ENCODE data around the gene C11orf16.
A peak's percentile ranks its signal among the peaks of the same experiment; 100 is the strongest.
"Not testable (repeated sequence)": the region's sequence is repeated elsewhere in the genome, so short reads cannot be mapped to it uniquely, and the experiment has no call there.

C11orf16 gene

DNA sequence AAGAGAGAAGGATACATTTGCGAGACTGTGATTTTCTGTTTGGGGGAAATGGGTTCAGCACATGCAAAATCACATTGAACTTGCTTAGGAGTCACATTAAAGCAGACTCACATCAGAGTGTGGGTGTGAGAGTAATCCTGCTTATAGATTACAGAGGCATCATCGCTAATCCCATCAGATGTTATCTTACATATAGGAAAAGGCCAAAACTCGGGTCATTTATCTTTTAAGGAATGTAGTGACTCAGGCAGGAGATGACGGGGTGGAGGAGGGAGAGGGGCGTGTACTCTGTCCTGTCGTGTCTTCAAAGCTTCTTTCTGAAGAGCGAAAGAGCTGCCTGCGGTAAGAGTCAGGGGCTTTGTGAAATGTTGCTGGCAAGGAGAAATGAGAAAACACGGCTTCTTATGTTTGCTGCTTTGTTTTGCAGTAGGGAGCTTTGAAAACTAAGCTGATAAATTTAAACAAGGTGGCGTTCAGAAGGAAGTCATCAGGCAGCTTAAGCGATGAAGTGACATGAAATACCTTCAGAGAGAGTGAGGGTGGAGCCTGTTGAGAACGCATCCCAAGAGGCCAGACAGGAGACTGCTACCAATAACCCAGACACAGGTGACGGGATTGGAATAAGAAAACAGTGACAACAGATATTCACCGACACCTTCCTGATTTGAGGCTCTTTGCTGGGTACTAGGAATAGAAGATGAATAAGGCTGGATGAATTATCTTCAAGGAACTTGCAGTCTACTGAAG, 2.2 kb upstream of the C11orf16 start:
- DNase-seq = no peak

DNA sequence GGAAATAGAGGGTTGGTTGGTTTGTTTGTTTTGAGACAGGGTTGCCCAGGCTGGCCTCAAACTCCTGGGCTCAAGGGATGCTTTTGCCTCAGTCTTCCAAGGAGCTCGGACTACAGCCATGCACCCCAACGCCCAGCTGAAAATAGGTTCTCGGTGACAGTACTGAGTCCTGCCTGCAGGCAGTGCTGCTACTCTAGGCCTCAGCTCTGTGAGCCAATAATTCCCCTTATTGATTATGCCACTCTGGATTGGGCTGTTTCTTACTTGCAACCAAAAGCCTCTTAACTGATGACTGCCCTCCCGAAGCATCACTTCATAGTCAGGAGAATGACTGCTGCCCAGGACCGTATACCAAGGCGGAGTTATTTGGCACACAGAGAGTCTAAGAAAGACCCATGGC, 1.2 kb upstream of the C11orf16 start:
- no peak for DNase-seq

DNA sequence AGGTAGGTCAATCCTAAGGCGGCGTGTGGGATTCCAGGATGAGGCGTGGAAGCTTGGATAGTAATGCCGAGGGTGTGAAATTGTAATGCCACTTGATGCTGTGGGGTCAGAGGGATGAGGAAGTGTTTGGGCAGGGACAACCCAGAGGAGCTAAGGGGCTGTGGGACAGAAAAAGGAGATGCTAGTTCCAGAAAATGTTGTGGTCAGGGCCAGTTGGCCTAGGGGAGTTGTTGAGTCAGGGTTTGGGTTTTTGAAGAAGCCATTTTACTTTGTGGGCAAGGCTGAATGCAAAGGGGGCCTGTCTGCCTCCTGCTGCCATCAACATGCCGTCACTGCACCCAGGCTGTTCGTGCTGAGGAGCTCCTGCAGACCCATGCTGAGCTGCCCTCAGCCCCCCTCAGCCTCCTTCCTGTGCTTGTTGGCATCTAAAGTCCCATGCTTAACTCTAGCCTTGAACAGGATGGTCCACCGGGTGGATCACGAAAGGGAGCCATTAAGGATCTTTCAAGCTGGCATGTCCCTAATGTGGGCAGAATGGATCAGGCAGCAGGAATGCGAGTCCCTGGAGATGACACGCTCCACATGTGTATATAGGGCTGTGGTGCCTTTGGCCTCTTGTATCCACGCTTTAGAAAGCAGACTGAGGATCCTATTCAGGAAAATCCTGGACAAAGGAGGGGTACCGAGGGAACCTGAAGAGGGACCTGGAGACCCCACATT, 2.1 kb downstream of the C11orf16 start:
- no peak for DNase-seq

DNA sequence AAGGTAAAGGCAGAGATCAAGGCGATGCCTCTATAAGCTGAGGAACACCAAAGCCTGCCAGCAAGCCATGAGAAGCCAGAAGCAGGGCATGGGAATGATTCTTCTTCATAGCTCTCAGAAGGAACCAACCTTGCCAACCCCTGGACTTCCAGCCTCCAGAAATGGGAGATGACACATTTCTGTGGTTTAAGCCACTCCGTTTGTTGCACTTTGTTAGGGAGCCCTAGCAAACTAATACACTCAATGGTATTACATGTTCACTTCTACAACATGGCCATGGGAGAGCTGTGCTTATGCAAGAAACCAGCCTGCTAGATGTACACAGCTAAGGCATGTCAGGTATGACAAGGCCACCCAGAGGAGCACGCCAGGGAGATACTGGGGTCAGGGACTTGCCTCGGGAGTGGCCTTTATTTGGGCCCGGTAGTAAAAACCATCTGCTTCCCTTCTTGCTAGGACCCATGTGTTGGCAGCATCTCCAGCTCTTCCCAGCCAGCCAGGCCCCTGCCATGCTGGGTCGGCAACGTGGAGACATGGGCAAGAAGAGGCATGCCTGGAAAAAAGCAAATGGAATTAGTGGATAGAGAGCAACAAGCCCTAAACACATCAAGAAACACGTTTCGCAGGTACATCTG, 3.6 kb downstream of the C11orf16 start:
- DNase-seq = no peak

DNA sequence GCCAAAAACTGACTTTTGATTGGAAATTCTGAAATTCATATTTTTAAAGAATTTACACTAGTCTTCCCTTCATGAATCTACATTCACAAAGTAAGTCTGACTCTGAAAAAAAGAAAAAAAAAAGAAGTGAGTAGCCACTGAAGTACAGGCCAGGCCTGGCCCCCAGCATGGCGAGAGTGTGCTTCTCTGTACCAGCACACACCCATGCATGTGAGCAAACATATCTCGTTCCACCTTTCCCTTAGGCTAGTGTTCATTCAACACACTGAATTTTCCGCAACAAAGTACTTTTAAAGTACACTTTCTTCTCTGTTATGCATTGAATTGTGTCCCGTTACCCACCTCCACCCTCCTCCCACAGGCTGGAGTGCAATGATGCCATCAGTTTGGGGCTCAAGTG, 4.5 kb downstream of the C11orf16 start:
- no peak for DNase-seq

DNA sequence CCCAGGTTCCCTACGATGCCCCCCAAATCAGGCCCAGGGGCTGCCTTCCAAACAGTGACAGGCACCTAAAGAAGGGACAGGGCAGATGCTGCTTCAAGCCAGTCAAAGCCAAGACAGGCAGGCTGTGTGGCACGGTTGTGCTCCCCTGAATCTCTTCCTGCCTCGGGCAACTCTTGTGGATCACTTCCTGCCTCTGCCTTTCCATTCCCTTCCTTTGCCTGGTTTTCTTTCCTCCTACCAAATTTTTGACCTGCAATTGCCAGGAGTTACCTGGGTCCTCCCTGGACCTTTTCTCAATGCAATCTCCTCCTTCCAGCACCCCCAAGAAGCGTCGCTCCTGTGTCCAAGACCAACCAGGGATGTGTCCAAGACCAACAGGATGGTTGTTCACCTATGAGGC, 5.5 kb downstream of the C11orf16 start:
- DNase-seq = no peak

DNA sequence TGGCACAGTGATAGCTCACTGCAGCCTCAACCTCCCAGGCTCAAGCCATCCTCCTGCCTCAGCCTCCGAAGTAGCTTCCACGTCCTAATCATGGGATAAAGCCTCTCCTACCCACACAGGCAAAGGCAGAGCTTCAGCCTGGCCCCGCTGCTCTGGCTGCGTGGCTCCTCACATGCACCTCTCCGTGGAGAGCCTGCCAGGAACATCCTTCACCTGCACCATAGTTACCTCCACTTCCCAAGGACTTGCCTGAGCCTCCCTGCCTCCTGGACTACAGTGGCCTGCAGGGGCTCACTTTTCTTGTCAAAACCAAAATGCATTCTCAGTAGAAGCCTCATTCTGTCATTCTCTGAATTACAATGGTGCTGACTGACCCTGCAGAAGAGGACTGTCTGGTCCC, 6.5 kb downstream of the C11orf16 start:
- no peak for DNase-seq

DNA sequence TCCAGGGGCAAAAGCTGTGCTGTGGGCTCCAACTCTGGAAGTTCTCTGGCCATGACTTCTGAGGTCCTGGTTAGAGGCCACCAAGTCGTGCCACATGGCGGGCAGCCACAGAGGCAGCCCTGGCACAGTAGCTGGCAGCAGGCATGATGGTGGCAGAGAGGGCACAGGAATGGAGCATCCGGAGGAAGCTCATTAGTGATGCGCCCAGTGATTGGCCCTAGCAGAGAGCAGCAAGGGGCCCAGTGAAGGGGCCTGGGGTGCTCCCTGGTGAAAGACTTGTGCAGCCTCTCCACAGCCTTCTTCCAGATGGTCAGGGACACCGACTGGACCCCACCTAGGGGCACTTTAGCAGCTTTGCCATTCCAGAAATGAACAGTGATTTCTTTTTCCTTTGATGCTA, 7.0 kb downstream of the C11orf16 start:
- no peak for DNase-seq

DNA sequence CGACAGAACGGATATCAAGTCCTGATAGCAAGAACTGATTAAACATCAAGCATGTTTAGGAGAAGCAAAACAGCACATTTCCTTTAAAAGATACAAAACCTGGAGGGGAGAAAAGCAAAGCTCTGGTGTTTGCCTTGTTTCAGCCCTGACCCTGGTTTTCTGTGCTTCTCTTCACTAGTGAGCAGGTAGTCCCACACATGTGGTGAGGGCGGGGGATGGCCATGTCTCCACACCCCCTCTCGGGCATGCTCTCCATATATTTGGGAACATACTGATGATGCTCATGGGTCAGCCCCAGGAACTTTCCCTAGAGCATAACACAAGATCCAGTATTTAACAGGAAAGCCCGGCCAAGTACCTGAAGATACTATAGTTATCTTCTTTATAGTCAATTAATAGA, 10.1 kb downstream of the C11orf16 start:
- DNase-seq = no peak

DNA sequence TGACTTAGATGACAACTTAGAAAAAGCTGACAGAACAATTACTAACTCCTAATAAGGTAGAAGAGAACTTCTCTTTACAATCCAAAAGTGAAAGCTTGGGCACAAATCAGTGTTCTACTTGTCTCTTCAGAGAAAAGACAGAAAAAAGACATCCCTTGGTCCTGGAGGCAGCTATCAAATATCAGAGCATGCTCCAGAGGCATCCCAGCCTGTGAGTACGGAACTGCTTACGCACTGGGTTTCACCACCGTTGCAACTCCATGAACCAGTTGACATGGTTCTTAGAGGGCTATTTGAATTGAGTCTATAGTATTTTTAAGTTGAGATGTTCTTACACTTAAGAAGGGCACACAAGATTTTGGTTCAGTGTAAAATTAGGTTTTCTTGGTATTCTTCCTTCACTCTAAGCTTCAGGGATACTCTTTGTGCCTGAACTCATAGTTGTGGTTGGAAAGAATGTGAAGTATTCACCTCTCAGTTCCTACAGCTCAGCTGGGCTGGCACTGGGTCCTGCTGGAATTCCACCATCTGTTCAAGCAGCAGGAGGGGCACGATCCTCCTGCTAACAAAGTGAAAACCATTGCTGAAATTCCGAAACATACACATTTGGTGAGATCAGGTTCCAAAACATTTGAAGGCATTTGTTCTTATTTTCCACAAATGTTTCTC, 15.5 kb downstream of the C11orf16 start:
- no peak for DNase-seq

DNA sequence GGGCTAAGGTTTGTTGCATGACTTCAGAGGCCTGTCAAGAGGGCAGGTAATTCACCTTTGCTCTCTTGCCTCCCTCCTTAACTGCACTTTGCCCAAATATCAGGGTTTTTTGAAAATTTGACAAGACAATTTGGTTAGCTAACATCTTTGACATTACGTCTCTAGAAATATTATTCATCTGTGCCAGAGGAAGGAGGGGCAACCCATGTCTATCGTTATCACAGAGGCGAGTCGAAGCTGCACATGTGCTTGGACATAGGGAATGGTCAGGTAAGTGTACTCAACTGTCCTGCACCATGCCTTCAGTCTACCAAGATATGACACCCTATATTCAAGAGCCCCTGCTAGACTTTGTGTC, 18.1 kb downstream of the C11orf16 start:
- DNase-seq = no peak

DNA sequence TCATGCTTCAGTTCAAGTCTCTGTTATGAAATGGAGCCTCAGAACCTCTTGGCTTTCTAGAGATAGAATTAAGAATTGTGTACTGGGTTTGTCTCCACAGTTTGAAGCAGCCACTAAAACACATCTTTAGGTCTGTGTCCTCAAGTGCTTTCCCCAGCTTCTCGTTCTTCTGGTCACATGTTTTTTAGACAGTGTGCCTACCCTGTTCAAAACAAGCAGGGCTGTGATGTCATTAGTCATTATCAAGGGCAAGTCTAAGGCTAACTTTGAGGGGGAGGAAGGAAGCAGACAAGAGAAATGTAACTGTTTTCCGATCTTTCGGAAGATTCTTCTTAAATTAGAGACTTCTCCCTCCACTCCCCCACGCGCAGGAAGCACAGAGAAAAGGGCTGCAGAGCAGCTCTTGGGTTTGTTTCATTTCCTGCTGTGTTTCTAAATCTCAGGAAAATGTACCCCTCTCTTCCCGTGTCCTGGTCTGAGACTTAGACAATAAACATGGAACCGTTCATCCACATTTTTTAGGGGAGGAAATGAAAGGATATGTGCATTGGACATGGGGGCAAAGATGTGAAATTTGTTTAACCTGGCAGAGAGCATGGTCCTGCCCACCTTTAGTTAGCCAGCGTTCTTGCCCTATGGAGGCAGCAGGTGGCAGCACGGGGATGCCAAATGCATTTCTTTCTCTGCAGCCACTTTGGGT, 18.6 kb downstream of the C11orf16 start:
- DNase-seq = peak; percentile 24

DNA sequence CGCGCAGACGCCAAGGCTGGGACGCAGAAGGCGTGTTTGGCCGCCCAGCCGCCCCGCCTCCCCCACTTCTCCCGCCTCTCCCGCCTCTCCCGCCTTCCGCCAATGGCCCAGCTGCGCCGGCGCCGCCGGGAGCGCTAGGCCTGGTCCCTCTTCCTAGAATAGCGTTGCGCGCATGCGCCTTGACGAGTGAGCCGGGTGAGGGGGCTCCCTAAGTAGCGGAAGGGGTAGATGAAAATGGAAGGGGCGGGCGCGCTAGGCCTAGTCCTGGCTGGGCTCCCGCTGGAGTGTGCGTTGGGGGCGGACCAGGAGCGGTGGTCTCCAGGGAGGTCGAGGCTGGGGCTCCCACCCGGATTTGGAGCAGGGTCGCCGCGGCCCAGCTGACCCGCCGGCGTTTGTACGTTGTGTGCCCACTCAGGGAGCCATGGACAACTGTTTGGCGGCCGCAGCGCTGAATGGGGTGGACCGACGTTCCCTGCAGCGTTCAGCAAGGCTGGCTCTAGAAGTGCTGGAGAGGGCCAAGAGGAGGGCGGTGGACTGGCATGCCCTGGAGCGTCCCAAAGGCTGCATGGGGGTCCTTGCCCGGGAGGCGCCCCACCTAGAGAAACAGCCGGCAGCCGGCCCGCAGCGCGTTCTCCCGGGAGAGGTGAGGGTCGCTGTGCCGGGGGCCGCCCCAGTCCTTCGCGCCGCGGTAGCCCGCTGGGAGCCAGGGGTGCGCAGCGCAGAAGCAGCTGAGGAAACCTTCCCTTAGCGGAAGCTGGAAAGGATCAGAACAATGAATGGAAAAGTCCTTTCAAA, 21.5 kb downstream of the C11orf16 start, which contains the start of gene AKIP1:
AKIP1 (plus strand) TSS at position 161 of the 795 bp plus-strand sequence; CDS start at position 422, 261 bp downstream.
- DNase-seq = peak; percentile 58

DNA sequence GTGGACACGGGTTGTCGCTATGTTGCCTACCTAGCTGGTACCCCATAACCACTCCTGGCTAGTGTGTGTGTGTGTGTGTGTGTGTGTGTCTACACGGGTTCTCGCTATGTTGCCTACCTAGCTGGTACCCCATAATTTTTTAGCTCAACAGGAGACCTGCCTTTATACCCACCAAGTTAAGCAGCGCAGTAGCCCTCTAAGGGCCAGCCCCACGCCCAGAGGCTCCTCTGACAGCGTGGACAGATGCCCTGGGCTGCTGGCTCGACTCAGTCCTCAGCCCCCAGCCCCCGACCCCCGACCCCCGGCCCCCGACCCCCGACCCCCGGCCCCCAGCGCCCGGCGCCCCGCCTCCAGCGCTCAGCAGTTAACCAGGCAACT, 22.1 kb downstream of the C11orf16 start:
- DNase-seq = no peak

DNA sequence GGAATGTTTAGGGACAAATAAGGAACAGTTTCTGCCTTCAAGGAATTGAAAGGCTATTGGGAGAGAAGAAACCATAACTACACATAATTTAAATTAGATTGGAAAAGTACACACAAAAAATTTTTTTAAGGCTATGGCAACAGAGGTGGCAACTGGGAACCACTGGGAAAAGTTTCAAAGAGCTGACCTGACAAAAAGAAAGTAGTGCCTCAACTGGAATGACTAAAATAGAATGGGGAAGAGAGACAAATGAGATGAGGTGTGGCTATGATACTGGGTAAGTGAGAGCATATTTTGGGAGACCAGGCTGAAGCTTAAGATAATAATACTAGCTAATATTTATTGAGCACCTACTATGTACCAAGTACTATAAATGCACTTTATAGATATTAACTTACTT, 24.6 kb downstream of the C11orf16 start:
- DNase-seq = no peak

DNA sequence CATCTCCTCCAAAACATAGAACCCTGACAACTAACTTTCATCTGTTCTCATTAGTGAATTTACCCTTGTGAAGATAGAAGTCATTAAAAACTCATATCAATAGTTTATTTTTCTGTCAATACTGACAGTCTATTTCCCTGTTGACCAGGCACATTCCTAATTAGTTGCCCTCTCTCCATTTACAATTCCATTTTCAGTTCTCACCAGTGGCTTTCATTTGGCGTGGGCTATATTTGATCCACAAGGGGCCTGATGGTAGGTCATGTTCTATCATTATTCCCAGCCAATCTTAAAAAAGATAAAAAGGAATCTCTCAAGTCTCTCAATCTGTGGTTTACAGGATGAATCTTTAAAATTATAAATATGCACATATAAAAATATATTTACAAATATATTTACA, 25.6 kb downstream of the C11orf16 start:
- DNase-seq = no peak

DNA sequence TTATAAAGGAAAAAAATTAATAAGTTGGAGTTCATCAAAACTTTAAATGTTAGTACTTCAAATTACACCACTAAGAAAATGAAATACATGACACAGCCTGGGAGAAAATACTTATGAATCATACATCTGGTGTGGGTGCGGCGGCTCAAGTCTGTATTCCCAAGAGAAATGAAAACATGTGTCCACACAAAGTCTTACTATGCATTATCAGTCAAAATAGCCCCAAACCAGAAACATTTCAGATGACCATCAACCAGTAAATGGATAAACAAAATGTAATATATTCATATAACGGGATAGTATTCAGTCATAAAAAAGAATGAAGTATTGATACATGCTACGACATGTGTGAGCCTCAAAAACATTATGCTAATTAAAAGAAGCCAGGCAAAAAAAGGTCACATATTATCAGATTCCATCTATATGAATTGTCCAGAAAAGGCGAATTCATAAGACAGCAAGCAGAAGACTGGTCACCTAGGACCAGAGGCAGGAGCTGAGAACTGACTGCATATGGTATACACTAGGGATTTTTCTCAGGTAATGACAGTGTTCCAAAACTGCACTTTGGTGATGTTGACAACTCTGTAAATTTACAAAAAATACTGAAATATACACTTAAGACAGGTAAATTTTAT, 27.1 kb downstream of the C11orf16 start:
- DNase-seq = no peak

DNA sequence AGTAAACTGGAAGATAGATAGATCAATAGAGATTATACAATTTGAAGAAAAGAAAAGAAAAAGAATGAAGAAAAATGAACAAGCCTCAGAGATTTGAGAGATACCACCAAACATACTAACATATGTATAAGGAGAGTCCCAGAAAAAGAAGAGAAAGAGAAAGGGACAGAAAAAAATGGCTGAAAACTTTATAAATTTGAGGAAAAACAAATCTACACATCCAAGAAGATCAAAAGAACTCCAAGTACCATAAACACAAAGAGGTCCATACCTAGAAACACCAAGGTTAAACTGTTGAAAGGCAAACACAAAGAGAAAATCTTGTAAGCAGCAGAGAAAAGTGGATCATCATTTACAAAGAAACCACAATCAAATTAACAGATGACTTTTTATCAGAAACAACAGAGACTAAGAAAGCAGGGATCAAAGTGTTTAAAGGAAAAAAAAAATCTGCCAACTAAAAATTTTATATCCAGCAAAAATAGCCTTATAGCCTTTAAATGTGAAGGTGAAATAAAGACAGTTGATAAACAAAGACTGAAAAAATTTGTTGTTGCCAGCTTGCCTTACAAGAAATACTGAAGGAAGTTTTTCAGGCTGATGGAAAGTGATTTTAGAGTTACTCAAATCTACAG, 33.5 kb downstream of the C11orf16 start:
- no peak for DNase-seq

DNA sequence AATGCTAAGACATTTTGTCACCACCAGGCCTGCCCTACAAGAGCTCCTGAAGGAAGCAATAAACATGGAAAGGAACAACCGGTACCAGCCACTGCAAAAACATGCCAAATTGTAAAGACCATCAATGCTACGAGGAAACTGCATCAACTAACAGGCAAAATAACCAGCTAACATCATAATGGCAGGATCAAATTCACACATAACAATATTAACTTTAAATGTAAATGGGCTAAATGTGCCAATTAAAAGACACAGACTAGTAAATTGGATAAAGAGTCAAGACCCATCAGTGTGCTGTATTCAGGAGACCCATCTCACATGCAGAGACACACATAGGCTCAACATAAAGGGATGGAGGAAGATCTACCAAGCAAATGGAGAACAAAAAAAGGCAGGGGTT, 41.6 kb downstream of the C11orf16 start:
- DNase-seq = not testable (repeated sequence)

DNA sequence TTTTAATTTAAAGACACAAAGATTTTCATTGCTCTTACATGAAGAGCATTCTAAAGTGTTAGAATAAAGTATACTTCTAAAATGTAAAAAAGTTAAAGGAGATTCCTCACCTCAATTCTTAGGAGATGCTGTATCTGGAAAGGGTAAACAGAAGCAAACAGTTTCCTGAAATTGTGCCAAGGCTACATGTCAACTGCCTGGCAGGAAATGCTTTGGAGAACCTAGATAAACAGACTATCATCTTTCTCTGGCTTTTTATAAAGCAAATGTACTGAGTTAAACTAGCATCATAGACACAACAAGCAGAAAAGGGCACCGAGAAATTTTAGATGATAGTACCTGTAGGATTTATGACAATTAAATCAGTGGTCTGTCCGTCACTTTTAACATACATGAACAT, 46.4 kb downstream of the C11orf16 start:
- DNase-seq = no peak

DNA sequence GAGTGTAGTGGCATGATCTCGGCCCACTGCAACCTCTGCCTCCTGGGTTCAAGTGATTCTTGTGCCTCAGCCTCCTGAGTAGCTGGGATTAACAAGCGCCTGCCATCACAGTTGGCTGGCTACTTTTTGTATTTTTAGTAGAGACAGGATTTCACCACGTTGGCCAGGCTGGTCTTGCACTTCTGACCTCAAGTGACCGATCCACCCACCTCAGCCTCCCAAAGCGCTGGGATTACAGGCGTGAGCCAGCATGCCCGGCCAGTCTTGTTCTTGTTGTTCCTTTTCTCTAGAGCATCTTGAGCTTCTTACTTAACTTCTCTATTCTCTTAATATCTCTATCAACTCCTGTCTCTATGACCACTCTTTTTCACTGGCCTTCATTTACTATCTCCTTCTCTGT, 51.2 kb downstream of the C11orf16 start:
- DNase-seq = not testable (repeated sequence)

Measured in activated effector memory CD4-positive, alpha-beta T cell treated with Interleukin-2 at 50 U/mL for 16 hours (primary cell).